SK-N-DZ (cell line): Measurements from ENCODE around the gene GDF9.
"Not testable (repeated sequence)": the region's sequence is repeated elsewhere in the genome, so short reads cannot be mapped to it uniquely, and the experiment has no call there.

ENCODE experiments used
- DNase-seq: peaks from one replicate; pipeline ENCODE4 v3.0.0-alpha.2; 2015; ENCODE audit warnings: low spot score

Gene GDF9

DNA sequence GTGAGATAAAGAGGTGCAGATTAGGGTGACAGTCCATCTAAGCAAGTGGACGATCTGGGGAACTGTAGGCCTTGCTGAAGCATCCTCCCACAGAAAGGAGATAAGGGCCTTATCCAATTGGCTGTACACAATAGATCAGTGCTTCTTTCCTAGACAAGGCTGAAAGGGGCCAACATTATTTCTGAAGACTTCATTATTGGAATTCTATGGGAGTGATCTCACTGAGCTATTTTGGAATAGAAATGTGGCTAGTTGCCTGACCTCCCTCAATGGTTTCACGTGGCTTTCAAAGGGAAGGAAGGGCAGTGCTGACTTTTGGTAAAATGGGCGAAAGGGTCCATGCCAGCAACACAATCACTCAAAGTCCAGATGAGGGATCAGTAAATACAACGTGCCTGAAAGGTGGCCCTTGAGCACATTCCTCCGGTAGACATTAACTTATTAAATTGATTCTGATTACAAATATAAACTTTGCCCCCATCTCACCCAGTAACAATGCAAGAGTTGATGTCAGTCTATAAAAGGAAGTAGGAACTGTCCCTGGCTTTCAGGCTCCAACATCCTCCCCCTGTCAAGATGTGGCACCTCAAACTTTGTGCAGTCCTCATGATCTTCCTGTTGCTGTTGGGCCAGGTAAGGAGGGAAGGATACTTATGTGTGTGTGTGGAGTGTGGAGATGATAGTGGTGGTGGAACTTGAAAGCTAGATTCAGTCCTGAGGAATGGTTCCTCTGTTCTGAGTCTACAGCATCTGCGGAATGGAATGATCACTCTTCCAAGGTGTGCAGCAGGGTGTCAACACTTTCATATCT is 7.1 kb upstream of the GDF9 start, which contains the start of gene LEAP2:
LEAP2 (plus strand) TSS at position 550 of the 811 bp plus-strand sequence; CDS start at position 577, 27 bp downstream.
- DNase-seq, result no peak

DNA sequence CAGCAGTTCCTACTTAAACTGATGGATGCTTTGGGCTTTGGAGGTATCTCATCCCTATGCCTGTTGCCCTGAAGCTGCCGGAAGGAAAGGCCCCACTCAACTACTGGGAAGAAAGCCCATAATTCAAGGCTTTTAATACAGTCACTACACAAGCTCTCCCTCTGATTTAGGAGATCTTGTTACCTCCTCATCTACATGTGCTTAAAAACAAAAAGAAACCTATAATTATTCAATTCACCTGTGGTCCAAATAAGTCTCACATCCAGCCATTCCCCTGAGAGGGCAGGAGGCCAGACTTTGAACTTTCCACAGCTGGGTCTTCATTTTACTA is 6.5 kb upstream of the GDF9 start:
- no peak for DNase-seq

DNA sequence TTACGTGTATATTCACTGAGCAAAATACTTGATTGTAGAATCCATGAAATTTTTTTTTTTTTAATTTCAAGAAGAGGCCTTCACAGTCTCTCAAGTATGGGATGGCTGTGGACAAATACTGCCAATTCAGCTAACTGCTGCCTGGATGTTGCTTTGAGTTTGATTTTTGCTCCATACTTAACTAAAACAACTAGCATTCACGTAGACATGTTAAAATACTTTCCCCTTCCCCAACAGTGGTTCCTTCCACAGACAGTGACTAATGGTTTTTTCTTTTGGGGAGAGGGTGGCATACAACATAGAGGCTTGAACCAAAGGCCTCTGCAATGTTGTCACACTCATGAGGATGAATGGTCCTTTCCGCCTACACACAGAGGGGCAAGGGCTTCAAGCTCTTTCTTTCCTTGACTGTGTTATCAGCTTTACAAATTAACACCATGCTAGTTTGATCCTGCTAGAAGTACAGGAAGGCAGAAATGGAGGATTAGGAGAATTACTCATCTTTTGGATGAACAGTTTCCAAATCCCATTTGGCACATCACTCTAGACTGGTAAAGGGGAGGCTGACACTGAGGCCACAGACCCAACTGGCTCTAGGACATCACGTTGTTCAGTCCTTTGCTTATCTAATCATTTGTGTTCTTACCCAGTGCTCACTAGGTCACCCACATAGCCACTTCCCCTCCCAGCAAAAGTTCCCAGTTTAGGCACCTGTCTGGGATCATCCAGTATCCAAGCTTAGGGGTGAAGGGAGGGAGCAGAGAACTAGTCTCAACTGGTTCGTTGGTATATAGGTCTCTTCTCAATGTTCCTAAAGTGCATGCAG is 5.4 kb upstream of the GDF9 start:
- no peak for DNase-seq

DNA sequence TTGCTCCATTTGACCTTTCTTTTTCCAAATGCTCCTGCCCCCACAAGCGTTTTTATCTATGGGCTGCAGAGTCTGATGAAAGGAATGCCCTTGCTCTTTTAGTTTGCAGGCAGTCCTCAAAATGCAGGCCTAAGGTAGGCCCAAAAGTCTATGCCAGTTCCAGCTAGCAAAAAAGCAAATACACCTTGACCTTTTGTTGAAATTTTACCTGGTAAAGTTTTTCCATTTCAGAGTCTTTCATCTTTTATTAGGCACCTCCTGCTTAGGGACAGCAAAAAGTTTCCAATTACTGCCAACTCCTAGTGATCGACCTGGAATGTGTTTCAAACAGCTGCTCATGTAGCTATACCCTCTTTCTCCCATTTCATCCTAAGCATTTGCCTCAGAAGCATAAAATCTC is 4.5 kb upstream of the GDF9 start:
- DNase-seq, result no peak

DNA sequence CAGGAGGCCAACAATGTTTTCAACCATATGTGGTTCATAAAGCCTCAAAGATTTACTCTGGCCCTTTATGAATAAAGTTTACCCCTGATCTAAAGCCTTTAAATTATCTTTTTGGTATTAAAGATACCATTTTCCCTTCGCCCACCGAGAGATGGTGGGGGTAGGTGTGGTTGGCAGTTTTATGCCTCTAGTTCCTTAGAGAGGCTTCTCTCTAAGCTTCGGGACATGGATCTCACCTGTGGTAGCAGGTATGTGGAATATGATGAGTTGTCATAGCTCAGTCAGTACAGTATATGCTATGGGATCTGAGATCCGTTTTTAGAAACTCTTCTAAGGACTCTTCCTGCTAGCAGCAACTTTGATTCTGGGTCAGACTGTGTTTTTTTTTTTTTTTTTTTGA is 2.5 kb upstream of the GDF9 start:
- DNase-seq, result no peak

DNA sequence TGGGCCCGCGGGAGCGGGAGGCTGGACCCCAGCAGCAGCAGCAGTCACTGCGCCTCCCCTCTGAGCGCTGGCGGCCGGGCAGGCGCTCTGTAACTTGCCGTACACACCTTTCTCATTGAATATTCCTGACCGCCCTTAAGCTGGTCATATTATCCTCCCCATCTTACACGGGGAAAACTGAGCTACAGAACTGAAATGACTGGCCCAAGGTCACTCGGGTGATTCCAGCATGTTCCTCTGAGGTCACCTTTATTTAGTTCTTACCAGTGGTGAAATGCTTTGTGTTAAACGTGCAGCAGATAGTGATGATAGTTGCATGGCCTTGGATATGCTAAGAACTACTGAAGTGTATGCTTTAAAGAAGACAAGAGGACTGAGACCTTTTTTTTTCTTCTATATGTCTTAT is 780 bp upstream of the GDF9 start:
- no peak for DNase-seq

DNA sequence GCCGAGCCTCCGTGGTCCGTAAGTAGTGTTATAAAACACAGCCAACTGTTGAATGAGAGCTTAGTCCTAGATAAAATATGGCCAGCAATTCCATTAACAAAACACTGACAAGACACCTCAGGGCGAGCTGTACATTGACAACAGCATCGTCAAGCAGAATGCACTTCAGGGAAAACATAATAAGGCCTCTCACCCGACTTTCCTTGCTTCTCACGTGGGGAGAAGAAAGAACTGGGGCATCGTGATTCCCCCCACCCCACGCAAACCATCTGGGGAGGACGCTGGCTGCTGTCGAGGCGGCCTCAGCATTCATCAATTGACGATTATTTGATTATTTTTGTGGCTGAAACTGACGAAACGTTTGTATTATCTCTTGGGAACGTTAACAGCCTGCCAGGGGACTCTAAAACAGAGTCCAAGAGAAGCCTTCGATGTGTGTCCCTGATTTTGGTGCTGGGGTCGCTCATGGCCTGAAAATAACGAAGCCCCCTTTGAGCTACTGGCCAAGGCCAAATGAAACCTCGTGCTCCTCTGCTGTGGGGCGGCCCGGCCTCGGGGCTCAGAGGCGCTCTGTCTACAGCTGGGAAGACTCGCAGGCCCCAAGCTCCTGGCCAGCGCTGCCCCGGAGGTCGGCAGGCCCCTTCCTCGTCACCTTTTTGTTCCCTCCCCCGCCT is 464 bp downstream of the GDF9 start:
- peak; percentile 11 for DNase-seq

DNA sequence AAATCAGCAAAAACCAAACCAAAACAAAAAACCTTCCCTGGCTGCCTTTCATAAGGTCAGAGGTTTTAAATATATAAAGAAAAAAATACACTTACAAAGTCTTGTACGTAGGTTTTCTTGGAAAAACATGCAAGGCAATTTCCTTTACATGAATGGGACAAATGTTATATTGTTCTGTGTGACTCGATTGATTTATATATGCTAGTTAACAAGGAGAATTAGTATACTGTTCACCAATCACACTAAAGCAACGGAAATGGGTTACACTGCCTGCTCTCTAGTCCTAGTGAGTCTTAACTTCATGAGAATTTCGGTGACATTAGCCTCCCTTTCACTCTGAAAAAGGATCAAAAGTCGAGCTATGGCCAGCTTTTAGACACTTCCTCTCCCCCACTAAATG is 5.5 kb downstream of the GDF9 start:
- no peak for DNase-seq

DNA sequence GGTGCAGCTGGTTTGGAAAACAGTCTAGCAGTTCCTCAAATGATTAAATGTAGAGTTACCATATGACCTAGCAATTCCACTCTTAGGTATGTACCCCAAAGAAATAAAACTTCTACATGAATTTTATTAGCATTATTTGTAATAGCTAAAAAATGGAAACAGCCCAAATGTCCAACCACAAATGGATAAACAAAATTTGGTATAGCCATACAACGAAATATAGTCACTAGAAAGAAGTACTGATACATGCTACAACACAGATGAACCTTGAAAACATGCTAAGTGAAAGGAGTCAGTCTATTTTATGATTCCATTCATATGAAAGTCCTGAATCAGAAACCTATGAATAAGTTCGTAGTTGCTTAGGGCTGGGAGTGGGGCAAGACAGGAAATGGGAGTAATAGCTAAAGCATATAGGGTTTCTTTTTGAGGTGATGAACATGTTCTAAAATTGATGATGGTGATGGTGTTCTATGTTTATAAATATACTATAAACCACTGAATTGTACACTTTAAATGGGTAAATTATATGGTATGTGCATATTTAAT is 6.3 kb downstream of the GDF9 start:
- no peak for DNase-seq

DNA sequence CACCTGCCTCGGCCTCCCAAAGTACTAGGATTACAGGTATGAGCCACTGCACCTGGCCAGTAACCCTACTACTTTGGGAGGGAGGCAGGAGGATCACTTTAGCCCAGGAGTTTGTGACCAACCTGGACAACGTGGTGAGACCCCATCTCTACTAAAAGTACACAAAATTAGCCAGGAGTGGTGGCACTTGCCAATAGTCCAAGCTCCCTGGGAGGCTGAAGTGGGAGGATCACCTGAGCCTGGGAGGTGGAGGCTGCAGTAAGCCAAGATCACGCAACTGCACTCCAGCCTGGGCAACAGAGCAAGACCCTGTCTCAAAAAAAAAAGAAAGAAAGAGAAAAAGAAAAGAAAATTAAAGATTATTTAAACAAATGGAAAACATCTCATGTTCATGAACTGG is 10.3 kb downstream of the GDF9 start:
- DNase-seq, result no peak

DNA sequence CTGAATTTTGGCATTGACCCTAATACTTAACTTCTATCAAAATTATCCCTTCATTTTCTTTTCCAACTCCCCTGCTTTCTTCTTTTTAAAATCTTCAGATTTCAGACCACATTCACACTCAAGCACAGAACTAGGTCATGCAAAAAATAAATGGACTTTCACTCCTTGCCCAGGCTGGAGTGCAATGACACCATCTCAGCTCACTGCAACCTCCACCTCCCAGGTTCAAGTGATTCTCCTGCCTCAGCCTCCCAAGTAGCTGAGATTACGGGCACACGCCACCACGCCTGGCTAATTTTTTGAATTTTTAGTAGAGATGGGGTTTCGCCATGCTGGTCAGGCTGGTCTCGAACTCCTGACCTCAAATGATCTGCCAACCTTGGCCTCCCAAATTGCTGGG is 11.3 kb downstream of the GDF9 start:
- not testable (repeated sequence) for DNase-seq

DNA sequence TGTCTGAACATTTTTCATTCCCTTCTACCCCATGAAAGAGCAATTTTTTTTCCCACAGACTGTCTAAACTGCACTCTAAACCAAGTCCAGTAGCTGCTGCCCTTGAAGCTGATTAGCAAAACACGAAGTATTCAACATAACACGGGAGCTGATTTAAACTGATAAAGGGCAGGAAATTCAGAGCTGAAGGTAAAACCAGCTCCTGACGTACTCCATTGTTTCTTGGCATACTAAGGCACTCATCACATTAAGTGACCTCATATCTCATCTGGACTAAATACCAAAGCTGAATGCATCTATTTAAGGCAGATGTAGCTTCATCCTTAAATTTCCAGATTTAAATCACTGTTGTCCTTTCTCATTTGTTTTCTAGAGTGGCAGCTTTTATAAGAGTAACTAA is 12.0 kb downstream of the GDF9 start:
- no peak for DNase-seq

DNA sequence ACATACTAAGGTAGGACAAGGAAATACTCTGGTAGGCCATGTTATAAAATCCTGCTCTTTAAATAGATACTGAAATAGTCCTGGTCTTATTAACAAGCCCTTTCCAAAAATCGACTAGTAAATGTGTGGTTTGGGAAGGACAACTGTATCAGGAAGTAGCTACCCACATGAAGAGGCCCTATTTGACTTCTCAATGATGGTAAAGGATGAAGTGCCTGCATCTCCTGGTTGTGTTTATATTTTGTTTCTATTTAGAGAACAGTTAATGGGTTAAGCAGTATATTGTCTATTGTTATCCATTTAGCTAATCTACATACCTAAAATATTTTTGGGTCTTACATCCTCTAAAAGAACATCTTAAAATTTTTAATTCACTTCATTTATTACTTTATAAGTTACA is 12.5 kb downstream of the GDF9 start:
- no peak for DNase-seq

DNA sequence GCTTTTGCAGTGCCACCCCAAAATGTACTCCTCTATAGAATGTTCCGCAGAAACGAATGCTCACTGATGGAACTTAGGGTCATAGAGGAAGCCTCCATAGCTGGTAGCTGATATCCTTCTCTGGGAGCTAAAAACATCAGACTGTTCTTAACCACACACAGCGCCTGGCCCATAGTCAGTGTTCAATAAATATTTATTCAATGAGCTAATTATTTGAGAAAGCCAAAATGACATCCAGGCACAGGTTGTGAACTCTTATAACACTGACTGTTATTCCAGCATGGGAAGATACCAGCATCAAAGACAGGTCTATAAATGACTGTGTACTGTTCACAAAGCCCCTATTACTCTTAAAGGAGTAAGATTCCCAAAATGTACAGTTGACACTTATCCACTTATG is 12.9 kb downstream of the GDF9 start:
- DNase-seq, result no peak

DNA sequence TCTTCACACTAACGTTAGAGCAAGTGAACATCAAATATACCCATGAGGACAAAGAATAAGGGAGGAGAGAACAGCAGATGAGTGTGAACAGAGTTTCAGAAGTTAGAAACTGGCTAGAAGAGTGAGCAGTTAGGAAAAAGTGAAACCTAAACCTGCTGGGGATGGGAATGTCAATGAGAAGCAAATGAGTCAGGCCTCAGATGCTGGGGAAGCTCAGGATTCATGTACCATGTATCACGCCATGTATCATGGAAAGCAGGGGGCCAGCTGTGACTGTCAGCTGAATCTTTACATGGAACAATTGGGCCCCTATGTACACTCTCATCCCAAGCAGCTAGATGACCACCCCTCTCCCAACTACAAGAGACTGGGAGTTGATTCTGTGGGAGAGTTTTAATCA is 16.2 kb downstream of the GDF9 start:
- no peak for DNase-seq

DNA sequence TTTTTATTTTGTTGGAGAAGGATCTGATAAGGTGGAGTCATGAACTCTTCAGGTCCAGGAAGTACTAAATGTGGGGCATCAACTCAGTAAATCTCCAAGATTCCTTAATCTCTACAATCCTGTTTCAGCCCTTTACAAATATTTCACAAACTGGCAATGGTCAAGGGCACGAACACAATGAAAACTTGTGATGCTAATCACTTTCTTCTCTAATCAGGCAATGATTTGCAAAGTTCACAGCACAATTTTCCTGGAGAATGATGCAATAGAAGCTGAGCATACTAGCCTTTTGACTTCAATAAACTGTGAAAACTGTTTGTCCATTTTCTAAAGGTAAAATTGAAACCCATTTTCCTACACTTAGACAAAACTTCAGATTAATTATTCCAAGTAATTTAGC is 16.9 kb downstream of the GDF9 start:
- no peak for DNase-seq

DNA sequence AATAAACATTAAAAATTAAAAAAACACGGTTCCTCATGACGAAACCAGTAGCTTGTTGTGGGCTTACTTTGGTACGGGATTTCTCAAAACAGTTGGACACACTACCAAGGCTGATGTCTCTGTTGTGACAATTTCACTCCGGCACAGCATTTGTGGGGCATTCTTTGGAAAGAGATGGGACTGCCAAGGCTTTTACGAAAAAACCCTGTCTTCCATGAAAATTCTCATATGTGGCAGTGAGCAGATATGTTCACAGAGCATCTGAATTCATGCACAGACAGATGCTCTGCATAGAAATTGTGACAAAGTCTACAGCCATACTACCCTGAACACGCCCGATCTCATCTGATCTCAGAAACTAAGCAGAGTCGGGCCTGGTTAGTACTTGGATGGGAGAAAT is 18.0 kb downstream of the GDF9 start:
- DNase-seq, result no peak

DNA sequence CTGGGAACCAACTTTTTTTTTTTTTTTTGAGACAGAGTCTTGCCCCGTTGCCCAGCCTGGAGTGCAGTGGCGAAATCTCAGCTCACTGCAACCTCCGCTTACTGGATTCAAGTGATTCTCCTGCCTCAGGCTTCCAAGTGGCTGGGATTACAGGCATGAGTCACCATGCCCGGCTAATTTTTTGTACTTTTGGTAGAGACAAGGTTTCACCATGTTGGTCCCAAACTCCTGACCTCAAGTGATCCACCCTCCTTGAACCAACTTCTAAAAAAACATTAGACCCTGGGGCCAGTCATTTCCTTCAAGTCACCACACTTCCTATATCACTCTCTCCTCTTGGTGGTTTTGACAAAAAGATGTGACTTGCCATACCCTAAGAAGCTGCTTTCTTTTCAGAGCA is 25.0 kb downstream of the GDF9 start:
- DNase-seq, result no peak

DNA sequence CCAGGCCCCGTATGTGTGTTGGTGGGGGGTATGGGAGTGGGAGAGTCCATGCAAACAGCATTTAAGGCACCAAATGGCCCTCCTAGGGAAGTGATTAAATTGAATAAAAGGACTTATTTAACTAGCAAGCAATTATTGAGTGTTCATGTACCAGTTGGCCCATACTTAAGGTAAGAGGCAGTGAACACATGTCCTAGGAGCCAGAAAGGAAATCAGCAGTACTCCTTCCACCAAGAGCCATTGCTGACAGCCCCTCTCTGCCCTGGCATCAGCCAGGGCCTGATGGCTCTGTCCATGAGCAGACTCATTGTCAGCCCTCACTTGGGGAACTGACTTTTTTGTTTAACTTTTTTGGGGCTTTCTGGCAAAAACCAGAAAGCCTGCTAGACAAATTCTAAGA is 25.4 kb downstream of the GDF9 start:
- DNase-seq, result no peak

DNA sequence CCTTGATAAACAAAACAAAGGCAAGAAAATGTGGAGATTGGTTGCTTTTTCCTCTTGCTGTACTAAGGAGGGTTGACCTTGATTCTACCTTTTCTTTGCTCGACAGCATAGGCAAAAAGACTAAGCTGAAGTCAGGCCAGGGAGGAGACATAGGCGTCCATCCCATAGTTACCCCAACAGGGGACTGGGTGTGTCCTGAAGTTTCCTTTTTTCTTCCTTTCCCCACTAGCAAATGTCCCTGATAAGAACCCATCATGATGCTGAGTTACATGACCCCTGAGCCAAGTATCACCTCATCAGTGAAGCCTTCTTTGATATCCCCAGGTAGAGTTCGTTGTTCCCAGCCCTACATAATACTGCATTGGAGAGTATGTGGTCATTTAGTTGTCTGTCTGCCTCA is 26.0 kb downstream of the GDF9 start:
- DNase-seq, result no peak

DNA sequence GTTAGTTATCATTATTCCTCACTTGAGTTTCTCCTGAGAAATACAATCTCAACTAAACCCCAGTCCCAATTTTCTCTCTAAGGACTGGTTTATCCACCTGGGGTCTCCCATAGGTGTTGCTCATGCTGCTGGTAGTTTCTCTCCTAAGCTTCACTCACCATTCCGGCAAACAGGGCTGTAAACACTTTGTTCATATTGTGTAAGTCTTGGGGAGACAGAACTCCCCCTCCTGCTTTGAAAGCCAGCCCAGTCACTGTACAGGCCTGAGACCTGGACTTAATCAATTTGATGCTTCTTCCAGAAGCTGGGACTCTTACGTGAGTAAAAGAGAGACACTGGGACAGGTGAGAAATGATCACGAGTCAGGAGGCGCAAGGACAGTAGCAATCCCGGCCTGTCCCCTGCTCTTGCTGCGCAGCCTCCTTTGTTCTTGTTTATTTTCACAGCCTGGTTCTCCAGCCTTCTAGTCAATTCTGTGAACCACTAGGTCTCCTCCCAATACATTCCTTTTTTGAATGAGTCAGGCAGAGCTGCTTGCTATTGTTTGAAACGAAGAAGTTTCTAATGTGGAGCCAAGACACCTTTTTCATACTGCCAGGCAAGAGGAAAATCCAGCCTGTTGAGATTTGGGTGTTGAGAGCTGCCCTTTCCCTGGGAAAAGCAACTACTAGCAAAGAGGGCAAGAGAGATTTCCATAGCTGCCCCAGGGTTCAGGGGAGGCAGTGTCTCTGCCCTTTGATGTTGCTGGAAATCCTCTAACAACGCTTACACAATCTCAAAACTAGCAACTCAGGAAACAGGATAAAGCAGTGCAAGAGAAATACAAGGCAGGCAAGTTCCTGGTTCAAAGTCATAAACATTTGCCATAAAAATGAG is 26.6 kb downstream of the GDF9 start:
- DNase-seq, result no peak
